ENCODE data around the gene SMIM44.

SMIM44 gene

DNA sequence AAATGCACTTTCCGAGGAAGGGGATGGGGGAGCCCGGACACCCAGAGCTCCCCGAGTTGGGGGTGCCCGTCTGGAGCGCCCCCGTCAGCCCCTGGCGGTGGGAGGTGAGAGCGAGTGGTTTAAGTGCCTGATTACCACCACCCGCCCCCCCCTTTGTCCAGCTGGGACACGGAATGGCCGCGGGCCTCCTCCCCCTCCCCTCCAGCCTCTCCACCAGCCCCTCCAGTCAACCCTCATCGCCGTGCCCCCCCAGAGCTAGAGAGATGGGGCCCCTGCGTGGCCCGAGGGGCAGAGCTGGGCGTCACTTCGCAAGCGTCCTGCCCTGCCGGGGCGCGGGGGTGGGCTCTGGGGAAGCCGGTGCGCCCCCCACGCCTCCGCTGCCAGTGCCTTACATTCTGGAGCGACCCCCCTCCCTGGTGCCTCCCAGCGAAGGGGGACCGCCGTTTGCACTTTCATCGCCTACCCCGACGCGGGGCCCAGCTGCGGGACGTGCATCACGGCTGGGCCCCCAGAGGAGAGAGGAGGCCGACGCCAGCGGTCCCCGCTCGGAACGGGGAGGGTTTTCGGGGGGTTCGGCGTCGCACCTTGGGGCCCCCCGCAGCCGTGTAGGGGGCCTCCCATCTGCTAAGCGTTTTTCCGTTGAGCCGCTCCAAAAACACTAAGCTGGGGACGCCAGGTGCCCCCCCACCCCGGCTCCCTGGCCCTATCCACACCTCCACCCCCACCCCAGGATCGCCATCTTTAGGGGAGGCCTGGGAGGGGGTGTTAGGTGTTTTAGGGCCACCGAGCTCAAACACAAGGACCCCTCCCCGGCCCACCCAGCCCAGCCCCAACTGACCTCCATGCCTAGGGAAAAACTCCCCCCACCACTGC lies 19.3 kb downstream of the SMIM44 start:
- H3K4me3 ChIP-seq: no peak overlapping the region

DNA sequence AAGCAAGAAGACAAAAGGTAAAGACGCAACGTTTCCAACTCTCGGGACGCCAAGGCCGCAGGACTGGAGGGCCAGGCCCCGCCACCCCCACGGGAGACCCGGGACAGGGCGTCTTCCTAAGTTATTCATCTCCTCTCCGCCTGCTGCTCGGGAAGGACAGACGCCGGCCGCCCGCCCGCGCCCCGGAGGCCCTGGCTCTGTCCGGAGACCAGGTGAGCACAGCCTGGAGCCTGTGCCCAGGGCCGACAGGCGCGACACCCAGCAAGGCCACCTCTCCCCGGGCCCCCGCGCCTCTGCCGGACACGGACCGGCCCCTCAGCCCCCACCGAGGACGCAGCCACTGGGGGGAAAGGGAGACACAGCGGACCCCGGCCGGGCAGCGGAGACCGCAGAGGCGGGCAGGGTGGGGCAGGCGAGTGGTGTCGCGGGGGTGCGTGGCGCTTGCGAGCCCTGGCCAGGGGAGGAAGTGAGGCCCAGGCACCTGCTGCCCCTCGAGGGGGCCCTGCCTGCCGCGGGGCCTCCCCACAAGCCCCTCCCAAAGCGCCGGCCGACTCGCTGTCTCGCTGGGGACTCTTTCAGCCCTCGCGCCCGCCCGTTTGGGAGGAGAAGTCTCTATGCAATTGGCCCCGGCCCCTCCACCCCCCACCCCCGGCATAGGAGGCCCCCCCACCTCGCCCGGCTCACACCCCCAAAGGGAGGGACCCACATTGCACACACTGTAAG lies 20.1 kb downstream of the SMIM44 start:
- peaks cover 15% of the 10 kb centered on the region for H3K36me3 ChIP-seq (ENCODE audit: insufficient read depth, low read length)
- H3K4me3 ChIP-seq: no peak overlapping the region
- H3K9ac ChIP-seq (ENCODE audit: insufficient read length): no peak overlapping the region
- H3K27ac ChIP-seq: no peak overlapping the region
- TF ChIP-seq POLR2AphosphoS5 (IDR thresholded peaks at IDR 0.05; ENCODE audit: borderline replicate concordance, low read depth, low read length) (no peak), EZH2 (IDR thresholded peaks at IDR 0.05) (no peak), FOXP2 (optimal IDR thresholded peaks at IDR 0.05; ENCODE audit: control extremely low read depth, extremely low read length, insufficient read depth) (no peak)
- DNase-seq (ENCODE audit: low read depth, low spot score): no peak
- no peaks in the 10 kb centered on the region for H3K9me3 ChIP-seq (ENCODE audit: low read depth, low read length)

More for the DNA sequence above, 19.3 kb downstream of the SMIM44 start:
- no peak for TF ChIP-seq FOXP2 (optimal IDR thresholded peaks at IDR 0.05; ENCODE audit: control extremely low read depth, extremely low read length, insufficient read depth)
- Histone ChIP-seq H3K36me3 (ENCODE audit: insufficient read depth, low read length) (peaks cover 15% of the 10 kb centered on the region), H3K27ac (no peak overlapping the region), H3K9ac (ENCODE audit: insufficient read length) (no peak overlapping the region), H3K9me3 (ENCODE audit: low read depth, low read length) (no peaks in the 10 kb centered on the region)
- DNase-seq (ENCODE audit: low read depth, low spot score): no peak

DNA sequence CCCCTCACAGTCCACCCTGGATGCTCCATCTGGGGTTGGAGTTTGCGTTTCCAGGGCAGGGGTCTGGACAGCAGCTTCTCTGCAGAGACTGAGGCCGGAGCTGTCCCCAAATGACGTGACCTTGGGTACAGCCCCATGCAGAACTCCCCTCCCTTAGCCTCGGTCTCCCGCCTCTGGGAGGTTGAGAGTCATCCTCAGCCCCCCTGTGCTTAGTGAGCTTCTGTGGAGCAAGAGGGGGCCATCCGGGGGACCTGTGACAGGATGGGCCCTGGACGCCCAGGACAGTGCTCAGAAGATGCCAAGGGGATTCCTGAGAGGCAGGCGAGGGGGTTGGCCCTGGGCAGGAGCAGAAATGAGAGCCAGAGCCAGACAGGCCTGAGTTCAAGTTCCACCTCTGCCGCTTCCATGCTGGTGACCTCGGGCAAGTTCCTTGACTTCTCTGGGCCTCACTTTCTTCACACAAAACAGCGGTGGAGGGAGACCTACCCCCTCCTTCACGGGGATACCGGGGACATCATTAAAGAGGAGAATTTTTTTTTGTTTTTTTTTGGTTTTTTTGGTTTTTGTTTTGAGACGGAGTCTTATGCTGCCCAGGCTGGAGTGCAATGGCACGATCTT lies 23.2 kb downstream of the SMIM44 start:
- no peak overlapping the region for H3K9ac ChIP-seq (ENCODE audit: insufficient read length)
- peaks cover 22% of the 10 kb centered on the region for H3K36me3 ChIP-seq (ENCODE audit: insufficient read depth, low read length)
- TF ChIP-seq FOXP2 (optimal IDR thresholded peaks at IDR 0.05; ENCODE audit: control extremely low read depth, extremely low read length, insufficient read depth) (no peak), EZH2 (IDR thresholded peaks at IDR 0.05) (no peak), POLR2AphosphoS5 (IDR thresholded peaks at IDR 0.05; ENCODE audit: borderline replicate concordance, low read depth, low read length) (no peak)
- DNase-seq (ENCODE audit: low read depth, low spot score): no peak
- no peak overlapping the region for H3K4me3 ChIP-seq
- H3K9me3 ChIP-seq (ENCODE audit: low read depth, low read length): no peaks in the 10 kb centered on the region
- H3K27ac ChIP-seq: no peak overlapping the region

GRCh38 chr19:3459089-3459881 lies 24.0 kb downstream of the SMIM44 start:
- Histone ChIP-seq H3K36me3 (ENCODE audit: insufficient read depth, low read length) (peaks cover 30% of the 10 kb centered on the region), H3K9me3 (ENCODE audit: low read depth, low read length) (no peaks in the 10 kb centered on the region), H3K9ac (ENCODE audit: insufficient read length) (no peak overlapping the region), H3K4me3 (no peak overlapping the region), H3K27ac (no peak overlapping the region)
- no peak for DNase-seq (ENCODE audit: low read depth, low spot score)
- no peak for TF ChIP-seq EZH2 (IDR thresholded peaks at IDR 0.05)
- no peak for TF ChIP-seq FOXP2 (optimal IDR thresholded peaks at IDR 0.05; ENCODE audit: control extremely low read depth, extremely low read length, insufficient read depth)
- TF ChIP-seq POLR2AphosphoS5 (IDR thresholded peaks at IDR 0.05; ENCODE audit: borderline replicate concordance, low read depth, low read length): no peak

DNA sequence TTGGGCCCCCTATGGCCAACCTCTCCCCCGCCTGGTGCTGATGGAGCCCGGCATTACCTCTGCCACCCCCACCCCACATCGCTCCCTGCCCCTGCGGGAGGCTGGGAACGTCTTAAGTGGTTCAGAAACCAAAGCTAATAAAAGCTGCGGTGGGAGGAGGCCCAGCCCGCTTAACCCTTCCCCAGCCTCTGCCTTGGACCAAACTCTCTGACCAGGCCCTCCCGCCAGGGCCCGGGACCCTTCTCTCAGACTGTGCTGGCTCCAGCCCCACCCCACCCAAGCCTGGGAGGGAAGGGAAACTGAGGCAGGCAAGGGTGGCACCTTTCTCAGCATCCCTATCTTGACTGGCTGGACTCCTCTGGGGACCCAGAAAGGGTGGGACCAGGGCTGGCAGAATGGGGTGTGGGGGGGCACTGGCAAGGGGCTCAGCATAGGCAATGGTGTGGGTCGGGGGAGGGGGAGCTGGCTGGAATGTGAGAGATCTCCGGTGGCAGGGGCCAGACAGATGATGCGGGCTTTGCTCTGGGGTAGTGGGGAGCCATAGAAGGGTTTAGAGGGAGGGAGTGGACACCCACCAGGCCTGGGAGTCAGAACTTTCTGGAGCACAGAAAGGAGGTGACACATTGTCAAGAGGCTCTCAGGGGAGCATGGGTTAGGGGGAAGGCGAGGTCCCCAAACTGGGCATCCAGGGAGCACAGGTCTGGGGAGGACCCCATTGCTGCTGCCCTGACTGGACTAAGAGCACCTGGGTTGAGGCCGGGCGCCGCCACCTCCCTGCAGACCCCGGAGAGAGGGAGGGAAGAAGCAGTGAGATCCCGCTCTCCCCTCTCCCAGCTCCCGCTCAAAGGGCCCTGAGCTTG lies 24.8 kb downstream of the SMIM44 start:
- H3K27ac ChIP-seq: no peak overlapping the region
- H3K9ac ChIP-seq (ENCODE audit: insufficient read length): no peak overlapping the region
- no peaks in the 10 kb centered on the region for H3K9me3 ChIP-seq (ENCODE audit: low read depth, low read length)
- TF ChIP-seq EZH2 (IDR thresholded peaks at IDR 0.05) (no peak), POLR2AphosphoS5 (IDR thresholded peaks at IDR 0.05; ENCODE audit: borderline replicate concordance, low read depth, low read length) (0 out of 2 replicates have a peak, but pooled peaks have one; percentile 30), FOXP2 (optimal IDR thresholded peaks at IDR 0.05; ENCODE audit: control extremely low read depth, extremely low read length, insufficient read depth) (no peak)
- H3K4me3 ChIP-seq: no peak overlapping the region
- peaks cover 38% of the 10 kb centered on the region for H3K36me3 ChIP-seq (ENCODE audit: insufficient read depth, low read length)
- DNase-seq (ENCODE audit: low read depth, low spot score): no peak

- TF ChIP-seq EZH2 (IDR thresholded peaks at IDR 0.05) (no peak), FOXP2 (optimal IDR thresholded peaks at IDR 0.05; ENCODE audit: control extremely low read depth, extremely low read length, insufficient read depth) (no peak), POLR2AphosphoS5 (IDR thresholded peaks at IDR 0.05; ENCODE audit: borderline replicate concordance, low read depth, low read length) (no peak; the same call in 1 of the 2 replicates)
- Histone ChIP-seq H3K9me3 (ENCODE audit: low read depth, low read length) (no peaks in the 10 kb centered on the region), H3K36me3 (ENCODE audit: insufficient read depth, low read length) (peaks cover 41% of the 10 kb centered on the region), H3K4me3 (no peak overlapping the region), H3K9ac (ENCODE audit: insufficient read length) (no peak overlapping the region), H3K27ac (no peak overlapping the region)
- DNase-seq (ENCODE audit: low read depth, low spot score): no peak
These were observed 25.6 kb downstream of the SMIM44 start for GRCh38 chr19:3457528-3458228.
